Measurements from ENCODE around the gene NFIB.

NFIB gene

GRCh38 chr9:14316602-14317300 is 2.8 kb upstream of the NFIB start:
- in situ Hi-C loops (cut with MboI; ENCODE audit: low sequenced_read_pairs, unreplicated experiment): no loop called here
- DNase-seq (ENCODE audit: low spot score): no peak
- TF ChIP-seq, protein P1, sequence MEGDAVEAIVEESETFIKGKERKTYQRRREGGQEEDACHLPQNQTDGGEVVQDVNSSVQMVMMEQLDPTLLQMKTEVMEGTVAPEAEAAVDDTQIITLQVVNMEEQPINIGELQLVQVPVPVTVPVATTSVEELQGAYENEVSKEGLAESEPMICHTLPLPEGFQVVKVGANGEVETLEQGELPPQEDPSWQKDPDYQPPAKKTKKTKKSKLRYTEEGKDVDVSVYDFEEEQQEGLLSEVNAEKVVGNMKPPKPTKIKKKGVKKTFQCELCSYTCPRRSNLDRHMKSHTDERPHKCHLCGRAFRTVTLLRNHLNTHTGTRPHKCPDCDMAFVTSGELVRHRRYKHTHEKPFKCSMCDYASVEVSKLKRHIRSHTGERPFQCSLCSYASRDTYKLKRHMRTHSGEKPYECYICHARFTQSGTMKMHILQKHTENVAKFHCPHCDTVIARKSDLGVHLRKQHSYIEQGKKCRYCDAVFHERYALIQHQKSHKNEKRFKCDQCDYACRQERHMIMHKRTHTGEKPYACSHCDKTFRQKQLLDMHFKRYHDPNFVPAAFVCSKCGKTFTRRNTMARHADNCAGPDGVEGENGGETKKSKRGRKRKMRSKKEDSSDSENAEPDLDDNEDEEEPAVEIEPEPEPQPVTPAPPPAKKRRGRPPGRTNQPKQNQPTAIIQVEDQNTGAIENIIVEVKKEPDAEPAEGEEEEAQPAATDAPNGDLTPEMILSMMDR (IDR thresholded peaks at IDR 0.05; ENCODE audit: borderline replicate concordance, control extremely low read depth, extremely low read depth, insufficient read depth, missing control alignments): no peak

- in situ Hi-C loops (cut with MboI; ENCODE audit: low sequenced_read_pairs, unreplicated experiment): no loop called here
- DNase-seq (ENCODE audit: low spot score): peak; percentile 20
Measured at GRCh38 chr9:14315875-14316601, 2.1 kb upstream of the NFIB start.

GRCh38 chr9:14314929-14315874 is 1.3 kb upstream of the NFIB start:
- TF ChIP-seq, protein P1 (IDR thresholded peaks at IDR 0.05; ENCODE audit: borderline replicate concordance, control extremely low read depth, extremely low read depth, insufficient read depth, missing control alignments): no peak

More at GRCh38 chr9:14315875-14316601, 2.1 kb upstream of the NFIB start:
- TF ChIP-seq, protein P1 (IDR thresholded peaks at IDR 0.05; ENCODE audit: borderline replicate concordance, control extremely low read depth, extremely low read depth, insufficient read depth, missing control alignments): no peak

DNA sequence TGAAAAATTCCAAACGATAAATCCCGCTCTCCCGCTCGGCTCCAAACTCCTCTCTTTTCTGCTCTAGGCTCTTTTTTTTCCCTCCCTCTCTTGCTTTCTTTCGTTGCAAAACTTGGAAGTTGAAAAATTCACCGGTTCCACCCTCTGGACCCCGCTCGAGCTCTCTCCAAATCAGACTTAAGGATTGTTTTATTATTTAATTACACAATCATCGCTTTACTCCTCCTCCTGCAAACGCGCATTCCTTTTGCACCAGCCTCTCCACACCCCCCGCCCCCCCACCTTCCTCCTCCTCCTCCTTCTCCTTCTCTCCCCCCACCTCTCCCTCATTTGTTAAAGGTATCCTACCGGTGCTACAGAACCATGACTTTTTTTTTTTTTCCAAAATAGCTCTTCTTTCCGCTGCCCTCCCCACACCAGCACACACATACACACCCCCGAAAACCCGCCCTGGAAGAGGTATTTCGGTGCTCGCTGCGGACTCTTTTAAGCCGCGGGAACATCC is 535 bp upstream of the NFIB start:
- in situ Hi-C loops (cut with MboI; ENCODE audit: low sequenced_read_pairs, unreplicated experiment): no loop called here
- DNase-seq (ENCODE audit: low spot score): peak; percentile 25
- TF ChIP-seq, protein P1 (IDR thresholded peaks at IDR 0.05; ENCODE audit: borderline replicate concordance, control extremely low read depth, extremely low read depth, insufficient read depth, missing control alignments): no peak

More at GRCh38 chr9:14314929-14315874, 1.3 kb upstream of the NFIB start:
- in situ Hi-C loops (cut with MboI; ENCODE audit: low sequenced_read_pairs, unreplicated experiment): no loop called here
- DNase-seq (ENCODE audit: low spot score): peak; percentile 49

- TF ChIP-seq, protein P1 (IDR thresholded peaks at IDR 0.05; ENCODE audit: borderline replicate concordance, control extremely low read depth, extremely low read depth, insufficient read depth, missing control alignments): no peak
- DNase-seq (ENCODE audit: low spot score): peak; percentile 43
- in situ Hi-C loops (cut with MboI; ENCODE audit: low sequenced_read_pairs, unreplicated experiment): no loop called here
Measured at GRCh38 chr9:14313378-14313940, 482 bp downstream of the NFIB start.
